HCT116 (cell line): ENCODE data around the gene DTD2. TPM values are rescaled to one million over a fixed set of nuclear protein-coding genes. Genes with fewer than 3 reads are reported as not detected.

Experiments used
- ATAC-seq: fragments of 200-7000 bp; cut with Tn5 transposase; 2 replicates; pipeline ENCODE4 v1.9.1; 2020; ENCODE audit warnings: mild to moderate bottlenecking, moderate library complexity
- BruUV-seq: library from RNA; stranded (reverse); fragments of 400-500 nt; replicated peaks from 2 replicates; lab custom pipeline; 2021; lab: Mats Ljungman, UMichigan
- CTCF ChIA-PET: fragments of 300-600 bp; sonication (Branson Sonifier 250); formaldehyde crosslinking; loops from one replicate; lab custom pipeline; 2021; ENCODE audit warnings: antibody characterized with exemption; lab: Charles Lee
- POLR2A ChIA-PET: fragments of 300-600, 350-600 bp; sonication (Branson Sonifier 250); formaldehyde crosslinking; loops from one replicate; lab custom pipeline; 2021; ENCODE audit warnings: antibody characterized with exemption; lab: Charles Lee
- RAD21 ChIA-PET, 2 experiments: fragments of 300-600 bp; sonication (Branson Sonifier 250); formaldehyde crosslinking; loops; one replicate each; lab custom pipeline; 2023; ENCODE audit warnings: low total read pairs in 2 of 2; ENCODE audit not compliant: uncharacterized antibody in 2 of 2, unreplicated experiment in 2 of 2, low non-redundant PET in 1 of 2; lab: Charles Lee
- DNase-seq: peaks from one replicate; pipeline ENCODE4 v3.0.0-alpha.2; 2010; ENCODE audit warnings: low read depth, low spot score
- H2AFZ ChIP-seq: fragments of 200-600 bp; shearing (Covaris generic), sonication (generic); 2 replicates; pipeline ENCODE4 v1.6.1; 2017; ENCODE audit warnings: low read depth, mixed run types, mixed read lengths, antibody characterized with exemption, low read length; ENCODE audit not compliant: poor library complexity, severe bottlenecking
- H3K27ac ChIP-seq: 2 replicates; pipeline ENCODE4 v1.5.1; 2012; ENCODE audit warnings: low read depth, low read length
- H3K27me3 ChIP-seq: fragments of 200-600 bp; sonication (generic); 2 replicates; pipeline ENCODE4 v1.6.1; 2016; ENCODE audit warnings: mixed run types, low read length, mixed read lengths; ENCODE audit not compliant: insufficient read depth
- H3K36me3 ChIP-seq, 2 experiments: fragments of 200-500 bp in 1 of 2; fragments of 200-600 bp in 1 of 2; sonication (Bioruptor generic) in 1 of 2; sonication (generic) in 1 of 2; 2 replicates each; pipeline versions ENCODE4 v1.5.1 to v1.6.1; 2014 to 2016; ENCODE audit warnings: low read length in 2 of 2, inconsistent platforms in 1 of 2, mixed read lengths in 1 of 2, mixed run types in 1 of 2; ENCODE audit not compliant: insufficient read depth in 2 of 2, control insufficient read depth in 1 of 2
- H3K4me1 ChIP-seq, 2 experiments: fragments of 200-600 bp in 1 of 2; sonication (generic) in 1 of 2; 2 replicates each; pipeline versions ENCODE4 v1.5.1 to v1.6.1; 2012 to 2017; ENCODE audit warnings: low read length in 2 of 2, inconsistent platforms in 1 of 2, mild to moderate bottlenecking in 1 of 2, mixed read lengths in 1 of 2, mixed run types in 1 of 2, moderate library complexity in 1 of 2; ENCODE audit not compliant: insufficient read depth in 2 of 2, control insufficient read depth in 1 of 2
- H3K4me2 ChIP-seq: fragments of 200-600 bp; sonication (generic); 2 replicates; pipeline ENCODE4 v1.6.1; 2017; ENCODE audit warnings: mixed run types, low read length, mixed read lengths
- H3K4me3 ChIP-seq, 2 experiments: fragments of 200-600 bp in 1 of 2; sonication (generic) in 1 of 2; replicated peaks in 1 of 2; 2 replicates each; pipeline ENCODE4 v1.5.1; 2011 to 2016; ENCODE audit warnings: low read length in 2 of 2, control low read depth in 1 of 2, low read depth in 1 of 2, mild to moderate bottlenecking in 1 of 2, mixed read lengths in 1 of 2, mixed run types in 1 of 2
- H3K79me2 ChIP-seq: fragments of 200-600 bp; sonication (generic); 2 replicates; pipeline ENCODE4 v1.6.1; 2017; ENCODE audit warnings: mild to moderate bottlenecking, mixed run types, low read length, moderate library complexity, mixed read lengths; ENCODE audit not compliant: insufficient read depth
- H3K9ac ChIP-seq: fragments of 200-600 bp; sonication (generic); 2 replicates; pipeline ENCODE4 v1.6.1; 2016; ENCODE audit warnings: low read length, mixed read lengths
- H3K9me2 ChIP-seq: fragments of 200-600 bp; sonication (generic), shearing (Covaris generic); 2 replicates; pipeline ENCODE4 v1.6.1; 2017; ENCODE audit warnings: mixed run types, mild to moderate bottlenecking, moderate library complexity; ENCODE audit not compliant: insufficient read depth
- H3K9me3 ChIP-seq, 2 experiments: fragments of 200-500 bp in 1 of 2; fragments of 200-600 bp in 1 of 2; sonication (Bioruptor generic) in 1 of 2; sonication (generic) in 1 of 2; 2 replicates each; pipeline ENCODE4 v1.6.1; 2014 to 2017; ENCODE audit warnings: low read length in 2 of 2, mixed read lengths in 2 of 2, inconsistent platforms in 1 of 2, low read depth in 1 of 2, mild to moderate bottlenecking in 1 of 2, mixed run types in 1 of 2, moderate library complexity in 1 of 2; ENCODE audit not compliant: control insufficient read depth in 1 of 2, insufficient read depth in 1 of 2
- H4K20me1 ChIP-seq: fragments of 200-600 bp; sonication (generic), shearing (Covaris generic); 2 replicates; pipeline ENCODE4 v1.6.1; 2017; ENCODE audit warnings: mixed run types, mild to moderate bottlenecking, moderate library complexity; ENCODE audit not compliant: insufficient read depth
- CBX3 ChIP-seq: IDR thresholded peaks from 2 replicates; pipeline ENCODE4 v1.6.1; 2012; ENCODE audit warnings: low read depth
- CEBPB ChIP-seq: IDR thresholded peaks from 2 replicates; pipeline ENCODE4 v1.6.1; 2012; ENCODE audit warnings: low read depth
- ELF1 ChIP-seq: IDR thresholded peaks from 2 replicates; pipeline ENCODE4 v1.6.1; 2012; ENCODE audit warnings: low read depth, borderline replicate concordance
- EZH2 ChIP-seq: fragments of 200-600 bp; sonication (generic); IDR thresholded peaks from 2 replicates; pipeline ENCODE4 v1.6.1; 2017; ENCODE audit warnings: antibody characterized with exemption, mixed run types
- JUND ChIP-seq: IDR thresholded peaks from 2 replicates; pipeline ENCODE4 v1.6.1; 2012
- POLR2A ChIP-seq: IDR thresholded peaks from 2 replicates; pipeline ENCODE4 v1.7.0; 2011; ENCODE audit warnings: borderline replicate concordance; ENCODE audit not compliant: insufficient read depth, insufficient read length; ENCODE audit errors: extremely low read depth
- POLR2AphosphoS5 ChIP-seq: IDR thresholded peaks from 2 replicates; pipeline ENCODE4 v1.6.1; 2011; ENCODE audit warnings: mild to moderate bottlenecking, low read depth, low read length, moderate library complexity
- SP1 ChIP-seq: IDR thresholded peaks from 2 replicates; pipeline ENCODE4 v1.6.1; 2012; ENCODE audit warnings: low read depth
- SRF ChIP-seq: IDR thresholded peaks from 2 replicates; pipeline ENCODE4 v1.6.1; 2012; ENCODE audit warnings: low read depth
- TCF7L2 ChIP-seq: IDR thresholded peaks from 2 replicates; pipeline ENCODE4 v1.7.0; 2011; ENCODE audit warnings: borderline replicate concordance, inconsistent platforms; ENCODE audit not compliant: insufficient read depth, insufficient read length; ENCODE audit errors: extremely low read depth
- YY1 ChIP-seq: IDR thresholded peaks from 2 replicates; pipeline ENCODE4 v1.6.1; 2011; ENCODE audit warnings: low read length, low read depth, moderate library complexity, mild to moderate bottlenecking; ENCODE audit not compliant: insufficient replicate concordance; ENCODE audit errors: extremely low read depth
- intact Hi-C: fragments of 100-400 bp; cut with micrococcal nuclease; formaldehyde crosslinking; loops from 2 replicates; pipeline ENCODE4 v1.10.0; 2022
- total RNA-seq: library from RNA; stranded (reverse); gene quantifications from one replicate; pipeline ENCODE4 v1.2.1, GENCODE V29; 2021; ENCODE audit not compliant: unreplicated experiment
- TF ChIP-seq, protein P1 (sequence below): IDR thresholded peaks from 2 replicates; pipeline ENCODE4 v1.6.1; 2012
- TF ChIP-seq, protein P2 (sequence below), 3 experiments: fragments of 200-600 bp in 1 of 3; sonication (generic) in 1 of 3; IDR thresholded peaks in 2 of 3; conservative IDR thresholded peaks in 1 of 3; 2 replicates each; pipeline ENCODE4 v1.5.1; 2012 to 2017; ENCODE audit warnings: low read depth in 2 of 3, low read length in 2 of 3, antibody characterized with exemption in 1 of 3, borderline replicate concordance in 1 of 3, control low read depth in 1 of 3, mild to moderate bottlenecking in 1 of 3, mixed read lengths in 1 of 3, mixed run types in 1 of 3, moderate library complexity in 1 of 3; ENCODE audit not compliant: insufficient read depth in 1 of 3
- TF ChIP-seq, protein P3 (sequence below): IDR thresholded peaks from 2 replicates; pipeline ENCODE4 v1.6.1; 2011; ENCODE audit warnings: mild to moderate bottlenecking, low read length, moderate library complexity; ENCODE audit not compliant: insufficient replicate concordance; ENCODE audit errors: extremely low read depth

The DTD2 gene
- total RNA-seq, 1 experiment from 2014 or later: 24.6 TPM

DNA sequence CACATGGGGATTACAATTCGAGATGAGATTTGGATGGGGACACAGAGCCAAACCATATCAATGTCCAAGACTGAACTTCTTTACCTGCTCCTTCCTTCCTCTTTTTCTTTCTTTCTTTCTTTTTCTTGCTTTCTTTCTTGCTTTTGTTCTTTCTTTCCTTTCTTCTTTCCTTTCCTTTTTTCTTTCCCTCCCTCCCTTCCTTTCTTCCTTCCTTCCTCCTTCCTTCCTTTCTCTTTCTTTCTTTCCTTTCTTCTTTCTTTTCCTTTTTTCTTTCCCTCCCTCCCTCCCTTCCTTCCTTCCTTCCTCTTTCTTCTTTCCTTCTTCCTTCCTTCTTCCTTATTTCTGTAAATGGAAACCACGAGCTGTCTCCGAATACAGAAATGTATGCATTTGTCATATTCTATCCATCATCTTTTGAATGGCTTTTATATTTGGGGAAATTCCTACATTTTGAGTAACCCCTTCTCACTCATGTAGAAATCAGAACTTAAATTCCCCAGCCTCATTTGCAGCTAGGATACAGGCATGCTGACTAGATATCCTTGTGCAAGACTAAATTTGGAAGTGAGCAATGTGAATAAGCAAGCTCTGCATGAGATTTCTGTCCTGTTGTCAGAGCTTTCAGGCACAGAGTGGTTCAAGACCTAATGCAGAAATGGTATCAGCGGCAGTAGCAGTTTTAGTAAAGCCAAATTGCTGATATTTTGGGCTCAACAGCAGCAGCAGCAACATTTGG, 19.0 kb upstream of the DTD2 start (continued):
- TF ChIP-seq, protein P1, sequence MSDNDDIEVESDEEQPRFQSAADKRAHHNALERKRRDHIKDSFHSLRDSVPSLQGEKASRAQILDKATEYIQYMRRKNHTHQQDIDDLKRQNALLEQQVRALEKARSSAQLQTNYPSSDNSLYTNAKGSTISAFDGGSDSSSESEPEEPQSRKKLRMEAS: no peak
- TF ChIP-seq, all 23 proteins: peak for 0

DNA sequence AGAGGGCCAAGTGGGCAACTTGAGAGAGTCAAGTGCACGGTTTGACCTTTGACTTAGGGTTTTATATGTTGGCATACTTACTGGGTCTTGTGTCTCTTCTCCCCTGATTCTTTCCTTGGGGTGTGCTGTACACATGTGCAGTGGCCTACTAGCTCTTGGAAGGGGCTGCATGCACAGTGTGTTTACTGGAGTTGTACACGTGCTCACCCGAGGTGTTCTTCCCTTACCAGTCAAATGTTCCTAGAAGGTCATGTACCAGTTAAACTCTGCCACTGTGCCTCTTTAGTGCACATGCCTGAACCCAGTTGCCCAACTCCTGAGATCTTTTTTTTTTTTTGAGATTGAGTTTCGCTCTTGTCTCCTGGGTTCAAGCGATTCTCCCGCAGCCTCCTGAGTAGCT, 9.2 kb upstream of the DTD2 start:
- H4K20me1 ChIP-seq: no peaks in the 10 kb centered on the region
- BruUV-seq: no TSS peak
- no peaks in the 10 kb centered on the region for H3K9me2 ChIP-seq
- no peak overlapping the region for H3K4me2 ChIP-seq
- intact Hi-C loops: no loop called here
- H3K9ac ChIP-seq: no peak overlapping the region
- ATAC-seq: no peak
- H3K79me2 ChIP-seq: no peaks in the 10 kb centered on the region
- POLR2A ChIA-PET: no interaction called here
- no peak for DNase-seq
- no peaks in the 10 kb centered on the region for H3K4me1 ChIP-seq
- RAD21 ChIA-PET: no interaction called here
- TF ChIP-seq, protein P1: no peak
- TF ChIP-seq JUND: no peak
- no peak for TF ChIP-seq TCF7L2
- no peak for TF ChIP-seq YY1
- TF ChIP-seq SRF: no peak
- no peak for TF ChIP-seq CEBPB
- CTCF ChIA-PET: no interaction called here
- H2AFZ ChIP-seq: no peak overlapping the region
- no peaks in the 10 kb centered on the region for H3K27me3 ChIP-seq
- H3K36me3 ChIP-seq: no peaks in the 10 kb centered on the region
- H3K27ac ChIP-seq: no peak overlapping the region
- H3K4me3 ChIP-seq: no peak overlapping the region
- H3K9me3 ChIP-seq: no peaks in the 10 kb centered on the region

DNA sequence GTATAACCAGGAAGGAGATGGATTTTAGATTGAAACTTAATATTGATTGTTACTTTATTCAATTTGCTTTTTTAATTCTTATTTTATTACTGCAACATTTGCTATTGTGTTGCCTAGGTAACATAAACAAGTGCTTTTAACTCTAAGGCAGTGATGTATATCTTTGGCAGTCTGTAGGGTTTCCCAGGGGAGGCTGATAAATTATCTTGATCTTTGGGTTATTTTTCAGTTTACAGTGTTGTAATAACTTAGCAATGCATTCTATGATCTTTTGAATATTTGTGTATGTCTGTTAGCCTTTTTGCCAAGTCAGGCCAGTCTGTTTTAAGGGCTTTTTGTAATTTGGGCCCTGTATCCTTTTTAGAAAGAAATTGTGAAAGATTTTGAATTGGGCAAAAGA, 7.8 kb upstream of the DTD2 start:
- Histone ChIP-seq H3K27me3 (no peaks in the 10 kb centered on the region), H3K4me2 (no peak overlapping the region), H3K9me2 (no peaks in the 10 kb centered on the region), H4K20me1 (no peaks in the 10 kb centered on the region), H3K9ac (no peak overlapping the region), H3K9me3 (no peaks in the 10 kb centered on the region), H3K36me3 (no peaks in the 10 kb centered on the region), H3K4me3 (no peak overlapping the region), H3K79me2 (no peaks in the 10 kb centered on the region), H2AFZ (no peak overlapping the region), H3K27ac (no peak overlapping the region), H3K4me1 (no peaks in the 10 kb centered on the region)
- RAD21 ChIA-PET: no interaction called here
- intact Hi-C loops: no loop called here
- DNase-seq: no peak
- no peak for ATAC-seq
- no TSS peak for BruUV-seq
- POLR2A ChIA-PET: no interaction called here
- CTCF ChIA-PET: no interaction called here
- TF ChIP-seq, protein P2, sequence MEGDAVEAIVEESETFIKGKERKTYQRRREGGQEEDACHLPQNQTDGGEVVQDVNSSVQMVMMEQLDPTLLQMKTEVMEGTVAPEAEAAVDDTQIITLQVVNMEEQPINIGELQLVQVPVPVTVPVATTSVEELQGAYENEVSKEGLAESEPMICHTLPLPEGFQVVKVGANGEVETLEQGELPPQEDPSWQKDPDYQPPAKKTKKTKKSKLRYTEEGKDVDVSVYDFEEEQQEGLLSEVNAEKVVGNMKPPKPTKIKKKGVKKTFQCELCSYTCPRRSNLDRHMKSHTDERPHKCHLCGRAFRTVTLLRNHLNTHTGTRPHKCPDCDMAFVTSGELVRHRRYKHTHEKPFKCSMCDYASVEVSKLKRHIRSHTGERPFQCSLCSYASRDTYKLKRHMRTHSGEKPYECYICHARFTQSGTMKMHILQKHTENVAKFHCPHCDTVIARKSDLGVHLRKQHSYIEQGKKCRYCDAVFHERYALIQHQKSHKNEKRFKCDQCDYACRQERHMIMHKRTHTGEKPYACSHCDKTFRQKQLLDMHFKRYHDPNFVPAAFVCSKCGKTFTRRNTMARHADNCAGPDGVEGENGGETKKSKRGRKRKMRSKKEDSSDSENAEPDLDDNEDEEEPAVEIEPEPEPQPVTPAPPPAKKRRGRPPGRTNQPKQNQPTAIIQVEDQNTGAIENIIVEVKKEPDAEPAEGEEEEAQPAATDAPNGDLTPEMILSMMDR (IDR thresholded peaks at IDR 0.05 in 2 of 3, conservative IDR thresholded peaks at IDR 0.05 in 1 of 3; ENCODE audit: borderline replicate concordance in 1 of 3, insufficient read depth in 1 of 3, low read depth in 2 of 3, low read length in 2 of 3): no peak
- TF ChIP-seq SRF (no peak), POLR2AphosphoS5 (no peak), POLR2A (no peak), SP1 (no peak), TCF7L2 (no peak), EZH2 (no peak), CBX3 (no peak), ELF1 (no peak)
- TF ChIP-seq, protein P3, sequence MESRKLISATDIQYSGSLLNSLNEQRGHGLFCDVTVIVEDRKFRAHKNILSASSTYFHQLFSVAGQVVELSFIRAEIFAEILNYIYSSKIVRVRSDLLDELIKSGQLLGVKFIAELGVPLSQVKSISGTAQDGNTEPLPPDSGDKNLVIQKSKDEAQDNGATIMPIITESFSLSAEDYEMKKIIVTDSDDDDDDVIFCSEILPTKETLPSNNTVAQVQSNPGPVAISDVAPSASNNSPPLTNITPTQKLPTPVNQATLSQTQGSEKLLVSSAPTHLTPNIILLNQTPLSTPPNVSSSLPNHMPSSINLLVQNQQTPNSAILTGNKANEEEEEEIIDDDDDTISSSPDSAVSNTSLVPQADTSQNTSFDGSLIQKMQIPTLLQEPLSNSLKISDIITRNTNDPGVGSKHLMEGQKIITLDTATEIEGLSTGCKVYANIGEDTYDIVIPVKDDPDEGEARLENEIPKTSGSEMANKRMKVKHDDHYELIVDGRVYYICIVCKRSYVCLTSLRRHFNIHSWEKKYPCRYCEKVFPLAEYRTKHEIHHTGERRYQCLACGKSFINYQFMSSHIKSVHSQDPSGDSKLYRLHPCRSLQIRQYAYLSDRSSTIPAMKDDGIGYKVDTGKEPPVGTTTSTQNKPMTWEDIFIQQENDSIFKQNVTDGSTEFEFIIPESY: no peak
